Measurements from ENCODE around the gene AGAP2.

GRCh38 chr12:57776247-57776587 is 37.7 kb upstream of the AGAP2 start:
- TF ChIP-seq EZH2 (IDR thresholded peaks at IDR 0.05; ENCODE audit: borderline replicate concordance, insufficient read depth, low read depth, low read length, poor library complexity, severe bottlenecking), result no peak
- TF ChIP-seq CTCF (IDR thresholded peaks at IDR 0.05), result no peak
